C4-2B (cell line): ENCODE results near the gene CDK14.

Source experiments
- H3K27ac ChIP-seq: fragments of 450-650 bp; 2 replicates; pipeline ENCODE4 v1.5.1; 2017
- CTCF ChIP-seq: fragments of 450-650 bp; conservative IDR thresholded peaks from 2 replicates; pipeline ENCODE4 v1.5.1; 2017; ENCODE audit warnings: mild to moderate bottlenecking
- ZFX ChIP-seq: fragments of 450-650 bp; IDR thresholded peaks from 2 replicates; pipeline ENCODE4 v1.6.1; 2017

CDK14 gene

GRCh38 chr7:90999989-91000979 is 404.2 kb downstream of the CDK14 start:
- H3K27ac ChIP-seq = no peak overlapping the region
- TF ChIP-seq CTCF (no peak), ZFX (no peak)

GRCh38 chr7:91005024-91005423 is 408.9 kb downstream of the CDK14 start:
- TF ChIP-seq CTCF = no peak
- TF ChIP-seq ZFX = no peak
- H3K27ac ChIP-seq = no peak overlapping the region

GRCh38 chr7:91005841-91006240 is 409.7 kb downstream of the CDK14 start:
- TF ChIP-seq CTCF = no peak
- no peak overlapping the region for H3K27ac ChIP-seq

GRCh38 chr7:91007371-91007770 is 411.2 kb downstream of the CDK14 start:
- TF ChIP-seq CTCF (no peak), ZFX (no peak)
- H3K27ac ChIP-seq = no peak overlapping the region

- TF ChIP-seq CTCF (no peak), ZFX (no peak)
- no peak overlapping the region for H3K27ac ChIP-seq
Observed at GRCh38 chr7:91013078-91013477, 417.0 kb downstream of the CDK14 start.

- TF ChIP-seq ZFX (no peak), CTCF (no peak)
- no peak overlapping the region for H3K27ac ChIP-seq
Observed at GRCh38 chr7:91019686-91020385, 423.7 kb downstream of the CDK14 start.
